Activated naive CD4-positive, alpha-beta T cell treated with Interleukin-2 at 50 U/mL for 16 hours (primary cell): ENCODE measurements around the gene SHISA6.

Experiments
- DNase-seq: peaks from one replicate; pipeline ENCODE4 v3.0.0-alpha.2; 2020

The SHISA6 gene

GRCh38 chr17:11547853-11548252, 306.8 kb downstream of the SHISA6 start:
- no peak for DNase-seq

GRCh38 chr17:11548398-11548797, 307.4 kb downstream of the SHISA6 start:
- DNase-seq: no peak

DNA sequence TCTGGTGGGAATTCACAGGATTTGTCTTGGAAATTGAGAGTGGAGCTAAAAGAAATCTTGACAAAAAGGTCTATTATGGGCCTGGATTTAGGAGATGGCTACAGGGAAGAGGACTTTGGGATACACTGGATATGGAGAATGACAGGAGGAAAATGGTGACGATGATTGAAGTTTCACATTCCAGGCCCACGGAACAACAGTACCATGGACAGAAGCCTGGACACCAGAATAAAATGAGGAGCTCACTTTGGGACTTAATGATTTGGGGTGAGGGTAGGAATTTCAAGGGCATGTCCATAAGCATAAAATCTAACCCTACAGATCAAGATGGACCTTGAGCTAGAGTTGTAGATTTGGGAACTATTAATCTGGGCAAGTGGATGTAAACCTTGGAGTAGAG, 309.4 kb downstream of the SHISA6 start:
- no peak for DNase-seq

DNA sequence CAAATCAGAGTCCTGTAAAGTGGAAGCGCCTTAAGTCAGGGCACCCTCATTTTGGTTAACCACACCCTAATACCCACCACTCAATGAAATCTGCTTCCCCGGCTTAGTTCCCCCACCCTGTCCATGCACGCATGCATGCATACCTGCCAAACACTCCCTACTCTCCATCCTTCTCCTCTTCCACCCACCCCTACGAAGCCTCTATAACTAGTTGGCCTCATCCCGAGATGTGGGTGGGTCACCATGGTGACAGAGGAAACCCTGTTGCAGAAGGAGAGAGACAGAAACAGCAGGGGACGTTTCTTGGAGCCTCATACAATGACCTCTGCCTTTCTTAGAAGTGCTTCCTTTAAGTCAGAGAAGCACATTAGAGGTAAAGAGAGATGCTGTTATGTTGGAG, 310.4 kb downstream of the SHISA6 start:
- DNase-seq: no peak

DNA sequence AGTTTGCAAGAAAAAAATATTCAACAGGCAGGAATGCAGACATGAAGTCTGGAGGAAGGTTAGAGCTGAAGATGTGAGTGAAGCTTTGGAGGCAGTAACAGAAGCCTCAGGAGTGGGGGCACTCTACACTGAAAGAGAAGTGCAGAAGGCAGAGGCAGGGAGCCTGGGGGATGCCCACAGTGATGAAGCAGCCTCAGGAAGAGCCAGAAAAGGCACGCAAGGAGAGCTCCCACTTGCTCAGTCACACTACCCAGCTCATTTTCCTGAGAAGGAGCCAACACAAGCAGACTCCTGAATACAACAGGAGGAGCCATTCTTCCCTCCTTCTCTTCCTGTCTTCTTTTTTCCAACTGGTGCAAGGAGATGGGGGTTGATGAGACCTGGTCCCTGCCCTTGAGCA, 312.1 kb downstream of the SHISA6 start:
- DNase-seq: no peak

GRCh38 chr17:11554042-11554441, 313.0 kb downstream of the SHISA6 start:
- no peak for DNase-seq

- no peak for DNase-seq
These were observed 313.5 kb downstream of the SHISA6 start for GRCh38 chr17:11554542-11554941.

DNA sequence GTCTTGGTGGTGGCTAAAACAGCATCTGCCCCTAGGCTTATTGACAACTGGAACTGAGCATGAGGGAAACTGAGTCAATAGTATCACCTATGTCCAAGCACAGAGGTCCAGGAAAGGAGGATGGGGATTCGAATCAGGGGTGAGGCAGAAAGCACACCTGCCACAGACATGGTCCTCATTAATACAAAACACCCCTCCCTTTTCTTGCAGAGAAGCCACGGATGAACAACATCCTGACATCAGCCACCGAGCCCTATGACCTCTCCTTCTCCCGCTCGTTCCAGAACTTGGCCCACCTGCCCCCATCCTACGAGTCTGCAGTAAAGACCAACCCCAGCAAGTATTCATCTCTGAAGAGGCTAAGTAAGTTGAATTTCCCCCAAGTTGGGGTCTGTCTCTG, 314.5 kb downstream of the SHISA6 start:
- no peak for DNase-seq

DNA sequence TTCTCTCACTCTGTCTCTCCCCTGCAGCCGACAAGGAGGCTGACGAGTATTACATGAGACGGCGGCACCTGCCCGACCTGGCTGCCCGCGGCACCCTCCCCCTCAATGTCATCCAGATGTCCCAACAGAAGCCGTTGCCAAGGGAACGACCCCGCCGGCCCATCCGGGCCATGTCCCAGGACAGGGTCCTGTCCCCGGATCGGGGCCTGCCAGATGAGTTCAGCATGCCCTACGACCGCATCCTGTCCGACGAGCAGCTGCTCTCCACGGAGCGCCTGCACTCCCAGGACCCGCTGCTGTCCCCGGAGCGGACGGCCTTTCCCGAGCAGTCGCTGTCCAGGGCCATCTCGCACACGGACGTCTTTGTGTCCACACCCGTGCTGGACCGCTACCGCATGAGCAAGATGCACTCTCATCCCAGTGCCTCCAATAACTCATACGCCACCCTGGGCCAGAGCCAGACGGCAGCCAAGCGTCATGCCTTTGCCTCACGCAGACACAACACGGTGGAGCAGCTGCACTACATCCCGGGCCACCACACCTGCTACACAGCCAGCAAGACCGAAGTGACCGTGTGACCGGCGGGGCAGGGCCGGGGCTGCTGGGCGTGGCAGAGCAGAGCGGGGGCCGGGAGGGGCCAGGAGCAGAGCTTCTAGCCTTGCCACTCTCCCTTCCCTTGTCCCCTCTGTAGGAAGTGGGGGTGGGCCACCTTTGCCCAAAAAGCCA, 316.9 kb downstream of the SHISA6 start:
- DNase-seq: no peak

DNA sequence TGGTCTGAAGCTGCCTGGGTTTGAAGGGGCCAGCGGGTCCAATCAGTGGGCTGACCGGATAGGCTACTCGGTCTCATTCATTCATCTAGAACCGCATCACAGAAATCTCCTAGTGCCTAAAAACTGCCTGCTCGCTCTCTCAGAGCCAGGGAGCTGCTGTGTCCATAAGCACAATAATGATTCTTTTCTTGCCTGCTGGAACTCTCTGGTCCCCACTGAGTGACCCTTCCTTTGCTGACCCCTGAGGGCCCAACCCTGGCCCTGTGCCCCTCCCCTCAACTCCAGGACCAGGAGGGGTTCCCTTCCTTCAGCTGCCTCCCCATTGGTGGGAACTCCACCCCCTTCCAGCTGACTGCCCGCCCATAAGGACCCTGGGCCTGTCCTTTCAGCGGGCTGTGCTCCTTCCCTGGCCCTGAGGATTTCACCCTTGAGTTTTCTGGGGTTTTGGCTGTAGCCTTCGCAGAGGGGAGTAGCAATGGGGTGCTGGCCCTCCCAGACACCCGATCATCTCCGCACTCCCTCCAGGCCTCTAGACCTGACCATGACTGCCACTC, 317.7 kb downstream of the SHISA6 start:
- DNase-seq: no peak

DNA sequence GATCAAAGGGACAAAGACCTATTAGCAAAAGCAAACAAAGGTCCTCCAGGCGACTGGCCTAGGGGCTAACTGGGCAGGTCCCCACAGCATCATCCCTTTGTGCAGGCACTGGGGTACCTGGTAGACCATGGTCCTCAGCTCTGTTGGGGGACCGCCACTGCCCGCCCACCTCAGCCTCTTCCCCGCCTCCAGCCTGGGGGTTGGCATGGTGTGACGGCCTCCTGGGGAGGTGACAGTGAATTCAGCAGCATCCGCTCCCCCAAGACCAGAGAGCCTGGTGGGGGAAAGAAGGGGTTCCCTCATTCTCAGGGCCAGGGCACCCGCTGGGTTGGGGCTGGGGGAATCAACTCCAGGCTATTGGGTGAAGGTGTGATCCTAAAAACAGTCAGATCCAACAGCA, 318.6 kb downstream of the SHISA6 start:
- DNase-seq: no peak

DNA sequence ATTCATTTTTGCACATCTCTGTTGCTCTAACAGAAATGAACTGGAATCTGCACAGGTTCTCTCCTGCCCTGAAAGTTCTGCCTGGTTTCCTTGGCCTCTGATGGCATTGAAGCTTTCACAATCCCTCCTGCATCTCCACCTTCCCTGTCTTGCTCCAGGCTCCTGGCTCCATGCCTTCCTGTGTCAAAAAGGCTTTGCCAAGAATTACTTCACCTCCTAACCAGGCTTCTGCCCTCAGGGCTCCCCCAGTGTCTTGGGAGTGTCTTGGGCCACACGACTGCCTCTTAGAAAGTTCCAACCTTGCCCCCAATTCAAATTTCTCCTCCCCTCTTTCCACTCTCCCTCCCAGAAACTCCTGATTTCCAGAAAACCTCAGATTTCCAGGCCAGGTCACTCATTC, 320.3 kb downstream of the SHISA6 start:
- no peak for DNase-seq

- DNase-seq: no peak
These were observed 320.7 kb downstream of the SHISA6 start for GRCh38 chr17:11561702-11562101.

DNA sequence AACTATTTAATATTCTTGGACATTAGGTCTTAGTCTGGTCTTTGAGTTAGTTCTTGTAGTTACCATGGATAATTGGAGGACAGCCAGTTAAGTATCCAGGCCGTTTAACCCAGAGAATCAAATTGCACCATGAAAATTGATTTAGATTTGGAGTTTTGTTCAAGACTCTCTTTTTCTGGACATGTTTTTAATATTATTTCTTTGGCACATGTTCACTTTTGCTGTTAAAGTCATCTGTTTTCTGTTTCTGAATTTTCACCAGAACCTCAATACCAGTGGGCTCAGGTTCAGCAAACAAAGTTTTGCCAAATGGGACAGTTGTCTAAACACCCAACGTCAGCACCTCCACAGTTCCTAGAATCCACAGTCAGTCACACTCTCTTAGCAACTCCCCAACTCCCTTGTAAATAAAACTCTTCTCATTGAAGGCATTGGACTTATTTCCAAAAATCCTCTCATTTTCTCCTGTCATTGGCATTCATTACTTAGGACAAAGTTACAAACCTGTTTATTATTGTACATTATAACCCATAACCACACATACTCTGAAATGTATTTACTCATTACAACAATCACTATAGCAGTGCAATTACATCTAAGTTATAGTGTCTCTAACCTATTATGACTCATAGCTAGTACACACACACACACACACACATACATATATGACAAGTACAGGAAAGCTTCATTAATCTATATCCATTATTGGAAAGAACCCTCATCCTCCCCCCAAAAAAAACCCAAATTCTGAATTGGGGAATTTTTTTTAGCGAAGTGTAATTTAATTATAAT, 323.8 kb downstream of the SHISA6 start:
- DNase-seq: no peak

DNA sequence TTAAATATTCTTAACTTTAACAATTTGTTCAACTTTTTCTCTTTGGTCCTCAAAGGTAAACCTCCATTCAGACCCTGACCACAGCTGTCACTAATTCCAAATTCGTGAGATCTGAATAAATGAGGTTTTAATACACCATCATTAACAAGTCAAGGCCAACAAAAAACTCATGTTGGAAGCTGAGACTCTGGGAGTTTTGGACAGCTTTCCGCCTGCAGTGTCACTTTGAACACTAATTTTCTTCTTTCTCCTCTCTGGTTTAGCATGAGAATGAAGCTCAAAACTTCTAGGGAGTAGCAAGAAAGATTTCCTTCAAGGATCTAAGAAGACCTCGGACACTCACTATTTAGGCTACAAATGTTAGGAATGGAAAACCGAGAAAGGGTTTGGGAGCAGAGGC, 324.6 kb downstream of the SHISA6 start:
- DNase-seq: no peak

- no peak for DNase-seq
These were observed 338.0 kb downstream of the SHISA6 start for GRCh38 chr17:11578998-11579397.

DNA sequence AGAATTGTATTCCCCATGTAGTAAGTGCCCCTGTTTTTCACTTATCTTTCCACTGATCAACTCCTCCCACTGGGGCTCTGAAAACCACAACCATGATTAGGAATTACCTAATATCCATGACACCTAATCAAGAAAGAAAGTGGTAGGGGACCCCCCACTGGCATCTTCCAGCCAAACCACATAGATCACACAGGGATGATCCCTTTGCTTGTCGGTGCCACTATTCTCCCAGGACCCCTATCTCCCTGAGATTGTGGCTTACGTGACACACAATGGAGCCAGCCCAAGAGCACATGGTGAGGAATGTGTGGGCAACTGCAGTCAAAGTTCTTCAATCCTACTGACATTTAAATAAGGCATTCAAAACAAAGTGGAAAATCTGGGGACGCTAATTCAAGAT, 339.7 kb downstream of the SHISA6 start:
- DNase-seq: no peak

GRCh38 chr17:11582217-11582616, 341.2 kb downstream of the SHISA6 start:
- no peak for DNase-seq

DNA sequence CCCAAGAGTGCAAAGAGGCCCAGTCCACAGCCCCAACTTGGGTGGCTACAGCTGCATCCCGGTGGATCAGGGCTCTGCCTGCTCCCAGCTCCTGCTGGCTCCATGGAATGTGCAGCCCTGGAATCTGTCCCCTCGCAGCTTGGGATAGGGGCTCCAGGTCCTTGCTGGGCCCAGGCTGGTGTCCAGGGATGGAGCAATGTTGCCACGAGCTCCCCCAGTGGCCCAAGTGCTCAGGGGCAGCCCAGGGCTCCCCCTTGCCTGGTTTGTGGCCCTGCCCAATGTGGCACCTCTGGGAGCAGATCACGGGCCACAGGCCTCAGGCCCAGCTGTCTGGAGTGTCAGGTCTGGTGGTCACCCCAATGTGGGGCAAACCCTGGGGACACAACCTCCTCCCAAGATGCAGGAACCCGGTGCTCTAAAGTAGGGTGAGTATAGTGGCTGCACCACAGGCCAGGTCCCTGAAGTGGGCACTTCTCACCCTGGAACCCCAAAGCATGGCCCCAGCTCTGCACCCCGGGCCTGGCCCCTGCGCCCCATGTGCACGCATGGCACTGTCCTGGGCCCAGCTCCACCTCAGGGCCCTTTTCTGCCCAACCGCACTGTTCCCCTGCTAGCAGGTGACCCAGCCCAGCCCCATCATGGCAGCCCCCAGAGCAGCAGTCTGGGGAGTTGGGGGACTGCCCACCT, 342.4 kb downstream of the SHISA6 start:
- DNase-seq: no peak

DNA sequence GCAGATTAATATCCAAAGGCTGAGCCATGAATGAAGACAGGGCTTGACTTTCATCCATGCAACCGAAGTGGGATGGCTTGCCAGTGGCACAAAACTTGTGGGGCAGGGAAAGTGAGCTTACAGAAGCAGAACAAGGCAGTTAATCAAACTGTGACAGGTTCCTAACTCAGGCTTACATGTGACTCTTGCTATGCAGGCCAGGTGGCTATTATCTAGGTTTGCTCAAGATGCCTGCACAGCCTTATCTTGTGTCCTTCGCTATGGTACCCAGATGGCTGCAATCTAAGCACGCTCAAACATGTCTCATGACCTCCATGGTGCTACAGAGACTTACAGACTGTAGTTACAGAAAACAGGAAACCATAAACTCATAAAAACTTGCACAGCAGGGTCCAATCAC, 348.7 kb downstream of the SHISA6 start:
- no peak for DNase-seq

DNA sequence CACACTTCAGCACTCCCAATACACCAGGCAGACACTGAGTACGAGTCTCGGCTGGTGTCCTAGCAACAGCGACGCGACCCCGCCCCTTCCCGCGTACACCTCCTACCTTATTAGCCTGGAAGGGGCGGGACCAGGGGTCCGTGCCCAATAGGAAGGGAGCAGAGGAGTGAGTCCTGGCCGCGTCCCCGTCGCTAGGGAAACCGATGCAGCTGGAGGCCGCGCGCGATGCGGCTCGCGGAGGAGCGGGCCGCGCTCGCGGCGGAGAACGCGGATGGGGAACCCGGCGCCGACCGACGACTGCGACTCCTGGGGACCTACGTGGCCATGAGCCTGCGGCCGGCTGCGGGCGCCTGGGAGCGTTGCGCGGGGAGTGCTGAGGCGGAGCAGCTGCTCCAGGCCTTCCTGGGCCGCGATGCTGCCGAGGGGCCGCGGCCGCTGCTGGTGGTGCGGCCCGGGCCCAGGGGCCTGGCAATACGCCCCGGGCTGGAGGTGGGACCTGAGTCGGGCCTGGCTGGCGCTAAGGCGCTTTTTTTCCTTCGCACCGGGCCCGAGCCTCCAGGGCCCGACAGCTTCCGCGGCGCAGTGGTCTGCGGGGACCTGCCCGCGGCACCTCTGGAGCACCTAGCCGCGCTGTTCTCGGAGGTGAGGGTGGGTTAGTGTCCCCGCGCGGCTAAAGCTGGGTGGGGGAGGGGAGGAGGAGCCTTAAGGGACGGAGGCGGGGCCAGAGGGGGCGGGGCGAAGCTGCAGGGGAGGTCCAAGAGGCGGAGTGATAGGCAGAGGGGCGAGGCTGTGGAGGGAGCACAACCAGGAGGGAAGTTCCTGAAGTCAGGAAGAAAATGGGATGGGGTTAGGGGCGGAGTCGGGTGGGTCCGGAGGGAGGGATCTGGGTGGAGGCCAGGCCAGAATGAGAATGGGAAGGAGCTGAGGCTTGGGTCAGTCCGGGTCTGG, 357.5 kb downstream of the SHISA6 start, which contains the start of gene DNAH9:
Gene DNAH9, plus strand, starts transcription at position 197 of the 948 bp plus-strand sequence. Its CDS starts 29 bp downstream, at position 226.
- no peak for DNase-seq

DNA sequence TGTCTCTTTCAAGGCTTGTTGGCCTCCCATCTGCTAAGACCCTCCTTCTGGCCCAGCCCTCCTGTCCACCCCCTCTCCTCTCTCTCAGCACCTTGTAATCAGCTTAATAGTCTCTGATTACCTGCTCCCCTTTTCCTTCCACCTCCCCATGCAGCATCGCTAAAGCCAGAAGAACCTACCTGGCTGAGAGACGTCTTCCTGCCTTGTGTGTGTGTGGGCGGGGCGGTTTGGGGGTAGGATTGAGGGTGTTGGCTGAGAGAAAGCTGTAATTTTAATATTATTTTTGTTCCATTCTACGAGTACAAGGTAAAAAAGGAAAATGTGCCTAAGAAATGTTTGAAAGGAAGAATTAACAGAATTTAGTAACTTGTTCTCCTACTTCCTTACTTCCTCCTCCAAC, 360.6 kb downstream of the SHISA6 start:
- DNase-seq: no peak
